H1 (cell line): ENCODE measurements around the gene CCPG1. TPM values are rescaled to one million over a fixed set of nuclear protein-coding genes. Genes with fewer than 3 reads are reported as not detected.

ENCODE experiments used
- NRF1 ChIP-seq: IDR thresholded peaks from 2 replicates; pipeline ENCODE4 v1.6.1; 2011; ENCODE audit warnings: mild to moderate bottlenecking, low read depth, low read length, improper control_type of control experiment
- TCF12 ChIP-seq: IDR thresholded peaks from 2 replicates; pipeline ENCODE4 v1.6.1; 2011; ENCODE audit warnings: low read depth, mild to moderate bottlenecking, low read length
- polyA plus RNA-seq, 7 experiments: library from polyadenylated mRNA; depleted of rRNA in 3 of 7; stranded (reverse) in 5 of 7; unstranded in 2 of 7; fragments of >200 nt in 5 of 7; fragments of 200-250 nt in 2 of 7; gene quantifications; 1 replicate in 5 of 7; 2 replicates in 1 of 7; 4 replicates in 1 of 7; pipeline versions ENCODE4 v1.2.1 to v1.2.3, GENCODE V29; 2011 to 2013; ENCODE audit warnings: missing spikeins in 2 of 7, mixed read lengths in 2 of 7
- total RNA-seq: library from RNA; stranded (reverse); fragmentation: NEBNext Ultra II Directional; extraction: Animal tissue kit (Norgen Biotek cat#: 25700); gene quantifications from 2 replicates; pipeline ENCODE4 v1.2.1, GENCODE V29; 2021

CCPG1 gene
- total and polyA plus RNA-seq, 2 of the 8 experiments (the other 6 are each of a cell fraction or from before 2014, with no cell fraction given), result 2.3 to 13.2 TPM

GRCh38 chr15:55361048-55361447 lies 47.1 kb downstream of the CCPG1 start (continued):
- TF ChIP-seq NRF1 (no peak), TCF12 (no peak)
